GM12892 (cell line): ENCODE measurements around the gene MYO18B.

Experiments
- DNase-seq: peaks from one replicate; pipeline ENCODE4 v3.0.0; 2011; ENCODE audit not compliant: insufficient read length
- FAIRE-seq: peaks from 2 replicates; lab custom pipeline; 2011; peaks lifted over from hg19 to GRCh38; lab: Jason Lieb, UNC
- POLR2A ChIP-seq: IDR thresholded peaks from 2 replicates; pipeline ENCODE4 v1.6.1; 2011; ENCODE audit warnings: low read depth, low read length, control low read depth
- POLR2AphosphoS5 ChIP-seq: IDR thresholded peaks from 2 replicates; pipeline ENCODE4 v1.6.1; 2011; ENCODE audit warnings: low read depth, low read length, control low read depth
- TAF1 ChIP-seq: IDR thresholded peaks from 2 replicates; pipeline ENCODE4 v1.6.1; 2011; ENCODE audit warnings: low read depth, mild to moderate bottlenecking, control low read depth, low read length, borderline replicate concordance

The MYO18B gene

DNA sequence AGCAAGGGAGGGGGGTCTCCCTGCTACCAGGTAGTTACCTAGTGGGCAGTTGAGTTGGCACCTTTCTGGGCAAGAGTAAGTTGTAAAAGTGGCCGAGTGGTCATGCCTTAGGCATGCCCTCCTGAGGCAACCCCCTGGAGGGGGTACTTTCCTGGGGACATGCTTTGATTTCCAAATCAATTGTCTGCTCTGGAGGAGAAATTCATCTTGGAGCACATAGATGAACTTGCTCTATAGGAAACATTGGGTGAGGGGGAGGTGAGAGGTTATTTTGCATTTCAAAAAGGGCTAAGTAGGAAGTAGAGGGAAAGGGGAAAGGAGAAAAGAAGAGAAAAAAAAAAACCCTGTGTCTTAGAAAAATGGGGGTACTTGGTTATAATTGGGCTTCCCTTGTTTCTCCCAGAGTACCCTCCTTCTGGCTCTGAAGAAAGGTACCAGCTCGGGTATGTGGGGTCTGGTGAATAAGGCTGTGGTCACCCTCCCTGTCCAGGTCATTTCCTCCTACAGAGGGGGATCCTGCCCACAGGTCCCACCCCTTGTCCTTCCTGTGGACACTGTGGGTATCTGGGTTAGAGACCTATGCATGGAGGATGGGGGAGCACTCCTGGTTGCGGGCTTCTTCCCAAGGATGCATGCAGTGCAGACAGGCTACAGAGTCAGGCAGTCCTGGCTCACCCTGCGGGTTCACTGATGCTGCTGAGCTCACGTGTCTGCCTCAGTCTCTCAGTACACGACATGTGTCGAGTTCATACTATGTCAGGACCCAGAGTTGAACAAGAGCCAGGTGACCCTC lies 193.5 kb downstream of the MYO18B start:
- no peak for FAIRE-seq
- TF ChIP-seq TAF1 (no peak), POLR2AphosphoS5 (no peak), POLR2A (no peak)

DNA sequence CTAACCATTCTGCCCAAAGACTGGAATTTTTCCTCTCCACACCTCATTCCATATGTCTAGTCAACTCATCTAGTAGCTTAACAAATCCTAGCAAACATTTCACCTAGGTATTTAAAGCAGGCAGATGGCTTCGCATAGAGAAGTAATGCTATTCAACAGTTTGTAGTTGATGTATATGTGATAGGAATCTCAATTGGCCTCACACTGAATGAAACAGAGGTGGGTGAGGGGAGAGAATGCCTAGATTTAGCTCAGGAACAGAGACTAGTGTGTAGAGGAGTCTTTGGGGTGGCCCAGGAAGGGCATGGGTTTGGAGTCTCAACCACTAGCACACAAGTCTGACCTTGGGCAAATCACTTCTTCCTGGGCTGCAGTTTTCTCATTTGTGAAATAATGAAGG lies 196.2 kb downstream of the MYO18B start:
- FAIRE-seq, result no peak

More for the DNA sequence above, 193.5 kb downstream of the MYO18B start:
- DNase-seq, result no peak

DNA sequence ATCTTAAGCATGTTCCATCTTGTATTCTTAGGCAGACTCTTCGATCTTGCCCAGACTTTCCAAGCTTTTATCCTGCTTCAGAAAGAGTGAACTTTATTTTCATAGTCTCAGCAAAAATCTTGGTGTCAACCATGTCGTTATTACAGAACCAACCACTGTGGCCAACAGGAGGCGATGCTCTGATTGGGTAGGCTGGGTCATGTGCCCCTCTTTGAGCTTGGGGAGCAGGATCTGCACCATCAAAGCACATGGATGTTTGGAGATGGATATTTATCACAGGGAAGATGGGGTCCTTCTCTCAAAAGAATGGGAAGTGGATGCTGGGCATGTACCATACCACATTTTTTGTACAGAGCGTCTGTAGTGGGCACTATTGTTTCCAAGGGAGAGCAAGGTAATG lies 197.4 kb downstream of the MYO18B start:
- no peak for DNase-seq
- TF ChIP-seq TAF1 (no peak), POLR2AphosphoS5 (no peak), POLR2A (no peak)
- FAIRE-seq, result no peak

More for the DNA sequence above, 196.2 kb downstream of the MYO18B start:
- DNase-seq, result no peak
- no peak for TF ChIP-seq POLR2A
- no peak for TF ChIP-seq TAF1

DNA sequence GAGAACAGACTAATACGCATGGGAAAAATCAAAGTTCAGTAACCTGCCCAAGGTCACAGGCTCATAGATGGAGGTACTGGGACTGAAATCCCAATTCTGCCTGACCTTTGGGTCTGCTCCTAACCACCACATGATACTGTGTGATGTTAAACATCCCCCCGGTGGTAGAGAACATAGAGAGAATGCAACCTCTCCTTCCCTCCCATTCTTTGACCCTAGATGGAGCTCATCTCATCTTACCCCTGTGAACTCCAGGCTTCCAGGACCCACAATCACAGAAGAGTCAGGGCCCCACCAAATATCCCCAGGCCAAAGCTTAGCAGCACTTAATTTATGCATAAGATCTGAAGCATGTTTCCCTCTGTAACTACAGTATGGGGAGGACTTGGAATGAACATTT lies 198.5 kb downstream of the MYO18B start:
- TF ChIP-seq TAF1 (no peak), POLR2A (no peak), POLR2AphosphoS5 (no peak)
- no peak for DNase-seq
- no peak for FAIRE-seq

DNA sequence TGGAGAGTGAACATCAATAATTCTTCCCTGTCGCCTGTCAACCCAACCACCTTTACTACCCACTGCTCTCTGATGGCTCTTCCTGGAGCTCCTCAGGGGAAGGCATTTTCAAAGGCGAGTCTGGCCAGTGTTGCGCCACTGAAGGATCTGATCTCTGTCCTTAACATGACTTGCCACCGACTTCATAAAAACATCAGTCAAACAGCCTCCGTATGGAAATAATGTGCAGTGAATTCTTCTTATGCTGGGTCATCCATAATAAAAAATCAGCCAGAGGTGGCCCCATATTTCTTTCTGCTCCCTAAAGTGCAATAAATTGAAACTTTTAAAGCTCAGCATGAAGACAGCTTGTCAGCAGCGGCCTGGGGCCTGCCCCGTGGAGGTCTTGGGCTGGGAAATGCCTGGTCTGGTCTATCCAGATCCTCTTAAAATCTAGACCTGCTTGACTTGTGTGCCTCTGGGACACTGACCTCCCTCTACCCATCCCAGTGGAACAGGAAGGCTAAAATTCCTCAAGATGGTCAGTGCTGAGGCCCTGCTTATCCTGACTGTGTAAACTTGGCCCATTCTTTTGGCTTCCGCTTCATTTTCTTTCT lies 199.5 kb downstream of the MYO18B start:
- TF ChIP-seq POLR2AphosphoS5, result no peak
- no peak for TF ChIP-seq TAF1
- TF ChIP-seq POLR2A, result no peak
- DNase-seq (no peak), FAIRE-seq (no peak)

DNA sequence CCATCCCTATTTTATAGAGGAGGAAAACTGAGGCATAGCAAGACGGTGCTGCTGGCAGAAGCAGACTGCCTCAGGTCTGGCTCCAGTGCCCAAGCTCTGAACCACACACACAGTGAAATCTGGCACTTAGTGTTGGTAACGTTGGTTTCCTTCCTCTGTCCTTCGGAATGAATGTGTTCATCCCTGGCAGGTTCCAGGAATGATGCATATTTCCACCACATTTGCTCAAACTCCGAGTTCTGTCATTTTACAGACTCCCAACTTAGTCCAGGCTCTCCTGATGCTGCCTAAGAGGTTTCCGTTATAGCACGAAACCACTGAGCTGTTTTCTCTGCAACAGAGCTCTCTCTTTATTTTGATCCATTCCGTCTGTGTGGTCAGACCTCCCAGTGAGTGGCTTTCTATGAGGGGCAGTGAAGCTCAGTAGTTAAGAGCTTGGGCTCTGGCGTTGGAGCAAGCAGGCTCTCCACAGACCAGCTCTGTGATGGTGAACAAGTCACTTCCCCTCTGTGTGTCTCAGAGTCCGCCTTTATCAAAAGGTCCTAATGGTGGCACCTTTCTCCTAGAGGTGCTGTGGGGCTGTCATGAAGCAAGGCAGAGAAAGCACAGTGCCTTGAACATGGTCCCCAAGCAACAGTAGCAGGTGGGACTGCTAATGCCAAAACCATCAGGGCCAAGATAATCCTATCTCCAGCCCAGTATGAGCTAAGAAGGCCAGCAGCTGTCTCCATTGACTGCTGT lies 200.3 kb downstream of the MYO18B start:
- no peak for TF ChIP-seq TAF1
- no peak for TF ChIP-seq POLR2A
- no peak for TF ChIP-seq POLR2AphosphoS5
- no peak for FAIRE-seq
- no peak for DNase-seq

DNA sequence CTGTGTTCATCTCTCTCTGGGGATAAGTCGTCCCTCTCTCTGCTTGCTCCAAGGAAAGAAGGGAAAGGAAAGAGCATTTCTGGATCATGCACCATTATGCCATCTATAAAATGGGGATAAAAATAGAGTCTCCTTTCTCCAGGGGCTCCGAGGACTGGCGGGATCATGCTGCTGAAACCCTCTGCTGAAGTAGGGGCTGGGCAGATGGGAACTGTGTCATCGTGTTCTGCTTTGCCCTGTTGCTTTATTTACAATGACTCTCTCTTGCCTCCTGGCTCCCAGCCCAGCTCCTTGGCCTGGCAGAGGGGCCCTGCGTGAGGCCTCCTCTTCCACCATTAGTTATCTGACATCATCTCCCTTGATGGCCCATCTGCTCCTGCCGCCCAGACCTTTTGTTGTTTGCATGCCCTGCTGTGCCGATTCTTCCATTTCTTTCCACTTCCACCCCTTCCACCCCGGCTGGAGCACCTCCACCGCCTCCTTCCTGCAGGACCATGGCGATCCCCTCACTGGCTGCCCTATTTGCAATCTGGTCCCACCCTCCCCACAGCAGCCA lies 200.9 kb downstream of the MYO18B start:
- FAIRE-seq (no peak), DNase-seq (no peak)
- TF ChIP-seq TAF1, result no peak
- no peak for TF ChIP-seq POLR2A
- TF ChIP-seq POLR2AphosphoS5, result no peak

DNA sequence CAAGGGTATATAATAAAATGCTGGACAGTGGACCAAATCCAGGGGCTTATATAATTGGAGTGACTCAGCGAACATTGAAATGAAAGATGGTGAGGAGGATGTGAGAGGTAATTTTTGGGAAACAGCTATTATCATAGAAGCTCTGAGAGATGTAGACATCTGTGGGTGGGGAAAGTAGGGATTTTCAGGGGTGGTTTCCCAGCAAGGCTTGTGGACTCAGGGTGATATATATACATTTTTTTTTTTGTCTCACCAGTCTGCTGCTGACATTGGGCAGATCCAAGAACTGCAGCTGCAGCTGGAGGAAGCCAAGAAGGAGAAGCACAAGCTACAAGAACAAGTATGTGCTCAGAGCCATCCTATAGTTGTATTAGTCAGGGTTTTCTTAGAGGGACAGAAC lies 208.1 kb downstream of the MYO18B start:
- DNase-seq (peak; percentile 26), FAIRE-seq (peak; percentile 80)
- TF ChIP-seq TAF1, result no peak
- TF ChIP-seq POLR2AphosphoS5, result no peak
- TF ChIP-seq POLR2A, result no peak

DNA sequence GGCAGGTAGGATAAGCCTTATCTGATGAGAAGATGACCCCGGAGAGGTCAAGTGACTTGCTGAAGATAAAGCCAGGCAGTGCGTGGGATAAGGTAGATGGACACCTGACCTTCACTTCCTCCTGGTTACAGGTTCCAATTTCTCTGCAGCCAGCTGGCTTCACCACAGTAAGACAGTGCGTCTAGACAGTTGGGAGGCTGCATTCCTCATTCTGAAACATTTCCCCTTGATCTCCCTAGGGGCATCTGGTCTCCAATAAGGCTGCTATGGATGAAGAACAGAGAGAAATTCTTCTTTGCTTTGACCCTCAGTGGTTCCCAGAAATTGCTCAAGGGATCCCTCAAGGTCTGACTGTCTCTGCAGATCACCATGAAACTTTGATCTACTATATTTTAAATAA lies 211.3 kb downstream of the MYO18B start:
- FAIRE-seq (no peak), DNase-seq (no peak)
- TF ChIP-seq POLR2A (no peak), POLR2AphosphoS5 (no peak), TAF1 (no peak)

DNA sequence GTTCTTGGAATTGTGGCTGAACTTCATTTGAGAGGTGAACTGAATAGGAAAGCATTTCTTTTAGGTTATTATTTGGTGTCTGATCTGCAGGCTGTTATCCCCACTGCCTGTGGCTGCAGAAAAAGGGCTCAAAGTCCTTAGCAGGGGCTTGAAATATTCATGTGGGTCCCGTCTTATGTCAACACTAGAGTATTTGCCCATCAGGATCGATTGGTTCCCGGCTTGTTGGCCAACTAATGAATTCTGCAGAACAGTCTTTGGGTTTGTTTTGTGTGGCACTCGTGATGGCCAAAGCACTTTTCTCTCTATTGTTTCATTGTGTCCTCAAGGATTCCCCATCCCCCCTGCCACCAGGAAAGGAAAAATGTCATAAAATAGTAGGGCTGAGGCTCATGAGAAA lies 211.9 kb downstream of the MYO18B start:
- DNase-seq (no peak), FAIRE-seq (no peak)
- no peak for TF ChIP-seq POLR2A
- TF ChIP-seq TAF1, result no peak
- no peak for TF ChIP-seq POLR2AphosphoS5

DNA sequence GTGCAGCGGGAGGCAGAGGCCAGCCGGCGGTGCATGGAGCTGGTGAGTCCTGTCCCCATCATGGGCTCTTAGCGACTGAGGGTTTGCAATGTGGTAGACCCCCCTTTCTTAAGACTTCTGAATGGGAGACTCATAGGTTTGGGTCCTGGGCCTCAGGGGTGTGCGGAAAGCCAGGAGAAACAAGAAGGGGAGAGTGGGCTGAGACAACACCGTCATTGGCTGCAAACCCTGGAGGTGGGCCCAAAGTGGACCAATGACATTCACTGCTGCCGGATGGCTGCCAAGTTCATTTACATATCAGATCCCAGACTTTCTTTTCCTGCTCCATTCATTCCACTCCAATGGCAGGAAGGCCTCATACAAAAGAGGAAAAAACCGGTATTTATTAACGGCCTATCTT lies 213.3 kb downstream of the MYO18B start:
- no peak for DNase-seq
- no peak for TF ChIP-seq POLR2A
- no peak for TF ChIP-seq POLR2AphosphoS5
- no peak for TF ChIP-seq TAF1
- FAIRE-seq, result no peak
